K562 (cell line): ENCODE data around the gene RAP2B. TPM values are rescaled to one million over a fixed set of nuclear protein-coding genes. Genes with fewer than 3 reads are reported as not detected.
A peak's percentile ranks its signal among the peaks of the same experiment; 100 is the strongest.

Experiments used
- ASH1L ChIP-seq: fragments of 450-650 bp; IDR thresholded peaks from 2 replicates; pipeline ENCODE4 v1.6.1; 2018; ENCODE audit warnings: borderline replicate concordance, mild to moderate bottlenecking, low read depth; ENCODE audit not compliant: partially characterized antibody
- CHCHD3 ChIP-seq: fragments of 250-450 bp; sonication (Bioruptor Pico); IDR thresholded peaks from 2 replicates; pipeline ENCODE4 v2.1.2; 2022; ENCODE audit warnings: mild to moderate bottlenecking
- HDAC3 ChIP-seq: fragments of 450-650 bp; IDR thresholded peaks from 2 replicates; pipeline ENCODE4 v1.6.1; 2018; ENCODE audit warnings: borderline replicate concordance, mild to moderate bottlenecking, moderate library complexity; ENCODE audit not compliant: partially characterized antibody
- MAFG ChIP-seq: fragments of 450-650 bp; conservative IDR thresholded peaks from 2 replicates; pipeline ENCODE4 v1.6.1; 2016; ENCODE audit warnings: missing genetic modification characterization, missing compliant biosample characterization
- MAZ ChIP-seq, 2 experiments: fragments of 450-650 bp in 1 of 2; sonication (generic) in 1 of 2; formaldehyde crosslinking; IDR thresholded peaks in 1 of 2; conservative IDR thresholded peaks in 1 of 2; 2 replicates each; pipeline versions ENCODE4 v1.4.0 to v1.5.0; 2020; ENCODE audit warnings: mild to moderate bottlenecking in 1 of 2, missing genetic modification reagents in 1 of 2
- MCM3 ChIP-seq: fragments of 450-650 bp; IDR thresholded peaks from 2 replicates; pipeline ENCODE4 v1.6.1; 2016
- MCM7 ChIP-seq, 2 experiments: fragments of 450-650 bp; IDR thresholded peaks; 2 replicates each; pipeline ENCODE4 v1.6.1; 2016 to 2018
- NCOA2 ChIP-seq, 2 experiments: fragments of 450-650 bp; IDR thresholded peaks; 2 replicates each; pipeline ENCODE4 v1.6.1; 2018; ENCODE audit warnings: mild to moderate bottlenecking in 2 of 2, moderate library complexity in 1 of 2; ENCODE audit not compliant: partially characterized antibody in 2 of 2
- NUFIP1 ChIP-seq: fragments of 450-650 bp; IDR thresholded peaks from 2 replicates; pipeline ENCODE4 v1.6.1; 2018; ENCODE audit not compliant: partially characterized antibody
- POLR2AphosphoS5 ChIP-seq: IDR thresholded peaks from 2 replicates; pipeline ENCODE4 v1.6.1; 2011; ENCODE audit warnings: mild to moderate bottlenecking, low read depth, low read length, moderate library complexity; ENCODE audit not compliant: control insufficient read depth, insufficient read depth
- RB1 ChIP-seq: fragments of 450-650 bp; IDR thresholded peaks from 2 replicates; pipeline ENCODE4 v1.6.1; 2017; ENCODE audit warnings: low read depth, mild to moderate bottlenecking
- SMAD1 ChIP-seq: fragments of 150-350 bp; IDR thresholded peaks from 2 replicates; pipeline ENCODE4 v1.6.1; 2014; ENCODE audit warnings: low read length, low read depth; ENCODE audit not compliant: partially characterized antibody
- SMARCA5 ChIP-seq: fragments of 450-650 bp; IDR thresholded peaks from 2 replicates; pipeline ENCODE4 v1.6.1; 2016
- SOX6 ChIP-seq: fragments of 450-650 bp; IDR thresholded peaks from 2 replicates; pipeline ENCODE4 v1.6.1; 2014; ENCODE audit warnings: mild to moderate bottlenecking
- SREBF1 ChIP-seq: fragments of 150-350 bp; IDR thresholded peaks from 2 replicates; pipeline ENCODE4 v1.6.1; 2014; ENCODE audit warnings: antibody characterized with exemption, low read depth, low read length, borderline replicate concordance
- STAT5A ChIP-seq: IDR thresholded peaks from 2 replicates; pipeline ENCODE4 v1.6.1; 2012; ENCODE audit warnings: low read length, inconsistent platforms, borderline replicate concordance
- XRCC5 ChIP-seq: fragments of 200-400 bp; formaldehyde crosslinking; IDR thresholded peaks from 2 replicates; pipeline ENCODE4 v1.6.1; 2017; ENCODE audit warnings: low read depth, mild to moderate bottlenecking, low read length
- ZNF384 ChIP-seq: IDR thresholded peaks from 2 replicates; pipeline ENCODE4 v1.6.1; 2012; ENCODE audit warnings: low read depth, low read length, improper control_type of control experiment
- polyA plus RNA-seq, 8 experiments: library from polyadenylated mRNA; depleted of rRNA in 4 of 8; stranded (reverse) in 5 of 8; unstranded in 3 of 8; fragments of >200 nt; fragmentation: Nextera tagmentation in 2 of 8; fragmentation: Illumina TruSeq in 1 of 8; extraction: Ambion mirVana in 2 of 8; extraction: Trizol in 1 of 8; gene quantifications; 2 replicates each; pipeline versions ENCODE4 v1.2.1 to v1.2.3, GENCODE V29; 2011 to 2014; ENCODE audit warnings: inconsistent platforms in 1 of 8, missing spikeins in 1 of 8
- total RNA-seq, 7 experiments: library from RNA; depleted of rRNA in 6 of 7; stranded (reverse); fragments of >200 nt in 6 of 7; fragmentation: Illumina TruSeq in 2 of 7; extraction: Trizol in 2 of 7; gene quantifications; 2 replicates each; pipeline versions ENCODE4 v1.2.1 to v1.2.3, GENCODE V29; 2011 to 2021; ENCODE audit warnings: low replicate concordance in 1 of 7
- TF ChIP-seq, protein P1 (sequence below): fragments of 450-650 bp; IDR thresholded peaks from 2 replicates; pipeline ENCODE4 v1.6.1; 2016; ENCODE audit warnings: missing biosample characterization, missing genetic modification characterization
- TF ChIP-seq, protein P2 (sequence below): fragments of 250-450 bp; sonication (Bioruptor Pico); IDR thresholded peaks from 2 replicates; pipeline ENCODE4 v1.4.0; 2020

RAP2B gene
- total and polyA plus RNA-seq, 9 of the 15 experiments (the other 6 are each of a cell fraction or from before 2014, with no cell fraction given), result 9.4 to 31.2 (median 15.8) TPM

DNA sequence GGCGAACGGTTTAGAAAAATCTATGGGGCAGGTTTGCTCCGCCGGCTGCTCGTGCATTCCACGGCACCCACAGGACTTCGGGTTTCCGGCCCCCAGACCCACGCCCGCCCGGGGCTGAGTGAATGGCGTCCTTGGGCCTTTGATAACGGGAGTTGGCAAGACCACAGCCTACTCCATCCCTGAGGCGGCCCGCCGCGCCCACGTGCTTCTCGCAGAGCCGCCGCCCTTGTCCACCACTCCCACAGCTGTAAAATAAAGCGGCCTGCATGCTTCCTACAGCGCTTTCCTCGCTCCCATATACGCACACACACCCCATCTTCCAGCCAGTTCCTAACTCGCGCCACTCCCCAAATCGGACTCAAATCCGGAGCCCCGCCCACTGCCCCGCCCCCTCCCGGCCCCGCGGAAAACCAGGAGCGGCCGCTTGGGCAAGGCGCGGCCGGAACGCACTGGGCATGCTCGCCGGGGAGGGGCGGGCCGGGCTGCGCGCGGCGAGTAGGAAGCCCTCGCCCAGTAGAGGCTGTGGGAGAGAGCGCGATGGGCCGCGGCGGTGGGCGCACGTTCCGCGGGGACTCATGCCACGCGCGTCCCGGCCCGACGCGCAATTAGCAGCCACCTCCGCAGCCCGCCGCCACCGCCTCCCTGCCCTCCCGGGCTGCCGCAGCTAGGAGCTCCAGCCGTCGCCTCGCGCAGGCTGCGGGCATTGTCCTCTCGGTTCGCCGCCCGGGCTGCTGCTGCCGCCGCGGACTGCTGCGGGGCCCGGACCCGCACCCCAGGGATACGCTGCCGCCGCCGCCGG is at the start of gene RAP2B (continued):
- TF ChIP-seq SREBF1, result no peak
- TF ChIP-seq, protein P1, sequence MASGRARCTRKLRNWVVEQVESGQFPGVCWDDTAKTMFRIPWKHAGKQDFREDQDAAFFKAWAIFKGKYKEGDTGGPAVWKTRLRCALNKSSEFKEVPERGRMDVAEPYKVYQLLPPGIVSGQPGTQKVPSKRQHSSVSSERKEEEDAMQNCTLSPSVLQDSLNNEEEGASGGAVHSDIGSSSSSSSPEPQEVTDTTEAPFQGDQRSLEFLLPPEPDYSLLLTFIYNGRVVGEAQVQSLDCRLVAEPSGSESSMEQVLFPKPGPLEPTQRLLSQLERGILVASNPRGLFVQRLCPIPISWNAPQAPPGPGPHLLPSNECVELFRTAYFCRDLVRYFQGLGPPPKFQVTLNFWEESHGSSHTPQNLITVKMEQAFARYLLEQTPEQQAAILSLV (tag), result no peak
- TF ChIP-seq CHCHD3 (CRISPR knock-in tag), result no peak
- 0 out of 2 replicates have a peak, but pooled peaks have one; percentile 21 for TF ChIP-seq ZNF384
- no peak for TF ChIP-seq ASH1L
- TF ChIP-seq, protein P2, sequence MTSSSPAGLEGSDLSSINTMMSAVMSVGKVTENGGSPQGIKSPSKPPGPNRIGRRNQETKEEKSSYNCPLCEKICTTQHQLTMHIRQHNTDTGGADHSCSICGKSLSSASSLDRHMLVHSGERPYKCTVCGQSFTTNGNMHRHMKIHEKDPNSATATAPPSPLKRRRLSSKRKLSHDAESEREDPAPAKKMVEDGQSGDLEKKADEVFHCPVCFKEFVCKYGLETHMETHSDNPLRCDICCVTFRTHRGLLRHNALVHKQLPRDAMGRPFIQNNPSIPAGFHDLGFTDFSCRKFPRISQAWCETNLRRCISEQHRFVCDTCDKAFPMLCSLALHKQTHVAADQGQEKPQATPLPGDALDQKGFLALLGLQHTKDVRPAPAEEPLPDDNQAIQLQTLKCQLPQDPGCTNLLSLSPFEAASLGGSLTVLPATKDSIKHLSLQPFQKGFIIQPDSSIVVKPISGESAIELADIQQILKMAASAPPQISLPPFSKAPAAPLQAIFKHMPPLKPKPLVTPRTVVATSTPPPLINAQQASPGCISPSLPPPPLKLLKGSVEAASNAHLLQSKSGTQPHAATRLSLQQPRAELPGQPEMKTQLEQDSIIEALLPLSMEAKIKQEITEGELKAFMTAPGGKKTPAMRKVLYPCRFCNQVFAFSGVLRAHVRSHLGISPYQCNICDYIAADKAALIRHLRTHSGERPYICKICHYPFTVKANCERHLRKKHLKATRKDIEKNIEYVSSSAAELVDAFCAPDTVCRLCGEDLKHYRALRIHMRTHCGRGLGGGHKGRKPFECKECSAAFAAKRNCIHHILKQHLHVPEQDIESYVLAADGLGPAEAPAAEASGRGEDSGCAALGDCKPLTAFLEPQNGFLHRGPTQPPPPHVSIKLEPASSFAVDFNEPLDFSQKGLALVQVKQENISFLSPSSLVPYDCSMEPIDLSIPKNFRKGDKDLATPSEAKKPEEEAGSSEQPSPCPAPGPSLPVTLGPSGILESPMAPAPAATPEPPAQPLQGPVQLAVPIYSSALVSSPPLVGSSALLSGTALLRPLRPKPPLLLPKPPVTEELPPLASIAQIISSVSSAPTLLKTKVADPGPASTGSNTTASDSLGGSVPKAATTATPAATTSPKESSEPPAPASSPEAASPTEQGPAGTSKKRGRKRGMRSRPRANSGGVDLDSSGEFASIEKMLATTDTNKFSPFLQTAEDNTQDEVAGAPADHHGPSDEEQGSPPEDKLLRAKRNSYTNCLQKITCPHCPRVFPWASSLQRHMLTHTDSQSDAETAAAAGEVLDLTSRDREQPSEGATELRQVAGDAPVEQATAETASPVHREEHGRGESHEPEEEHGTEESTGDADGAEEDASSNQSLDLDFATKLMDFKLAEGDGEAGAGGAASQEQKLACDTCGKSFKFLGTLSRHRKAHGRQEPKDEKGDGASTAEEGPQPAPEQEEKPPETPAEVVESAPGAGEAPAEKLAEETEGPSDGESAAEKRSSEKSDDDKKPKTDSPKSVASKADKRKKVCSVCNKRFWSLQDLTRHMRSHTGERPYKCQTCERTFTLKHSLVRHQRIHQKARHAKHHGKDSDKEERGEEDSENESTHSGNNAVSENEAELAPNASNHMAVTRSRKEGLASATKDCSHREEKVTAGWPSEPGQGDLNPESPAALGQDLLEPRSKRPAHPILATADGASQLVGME (CRISPR knock-in tag), result no peak
- TF ChIP-seq MAFG (tag), result no peak
- no peak for TF ChIP-seq MCM3
- no peak for TF ChIP-seq STAT5A
- TF ChIP-seq XRCC5, result no peak
- no peak for TF ChIP-seq HDAC3
- peak; percentile 72 for TF ChIP-seq SMAD1
- TF ChIP-seq NUFIP1, result no peak
- no peak for TF ChIP-seq NCOA2 (IDR thresholded peaks at IDR 0.05; ENCODE audit: partially characterized antibody in 2 of 2)
- TF ChIP-seq POLR2AphosphoS5, result peak; percentile 54
- peak; percentile 85 to 88 for TF ChIP-seq MAZ (CRISPR knock-in tag; conservative IDR thresholded peaks at IDR 0.05 in 1 of 2, IDR thresholded peaks at IDR 0.05 in 1 of 2)
- TF ChIP-seq RB1, result peak; percentile 82
- TF ChIP-seq SMARCA5, result no peak
- TF ChIP-seq SOX6, result no peak
- TF ChIP-seq MCM7 (IDR thresholded peaks at IDR 0.05), result no peak
